ENCODE results near the gene DNASE1L3. TPM values are rescaled to one million over a fixed set of nuclear protein-coding genes. Genes with fewer than 3 reads are reported as not detected.

Gene DNASE1L3
- total and polyA plus RNA-seq, 2 experiments from 2014 or later, result not detected

GRCh38 chr3:58160399-58160798 is 50.4 kb downstream of the DNASE1L3 start (continued):
- TF ChIP-seq CTCF (conservative IDR thresholded peaks at IDR 0.05; ENCODE audit: low read depth in 2 of 2), result no peak
- TF ChIP-seq JUNB (IDR thresholded peaks at IDR 0.05; ENCODE audit: unreplicated experiment), result no peak
- TF ChIP-seq NANOG (IDR thresholded peaks at IDR 0.05; ENCODE audit: borderline replicate concordance), result no peak
- TF ChIP-seq POLR2AphosphoS5 (IDR thresholded peaks at IDR 0.05; ENCODE audit: low read depth), result no peak
- no peak for TF ChIP-seq CREB1 (CRISPR knock-in tag; IDR thresholded peaks at IDR 0.05; ENCODE audit: low read depth)
- no peak for TF ChIP-seq STAT1 (IDR thresholded peaks at IDR 0.05; ENCODE audit: unreplicated experiment)
- TF ChIP-seq ZNF114 (CRISPR knock-in tag; IDR thresholded peaks at IDR 0.05), result no peak

GRCh38 chr3:58158442-58159153 is 52.2 kb downstream of the DNASE1L3 start:
- Histone ChIP-seq H3K4me1 (ENCODE audit: insufficient read depth) (no peaks in the 10 kb centered on the region), H3K79me2 (replicated peaks; ENCODE audit: insufficient read depth) (no peaks in the 10 kb centered on the region), H3F3A (replicated peaks; ENCODE audit: low read depth) (no peaks in the 10 kb centered on the region), H4K20me1 (replicated peaks; ENCODE audit: insufficient read depth) (no peaks in the 10 kb centered on the region; the same call in 1 of the 2 replicates), H2AFZ (no peak overlapping the region), H3K4me2 (no peak overlapping the region), H3K27ac (ENCODE audit: low read depth) (no peak overlapping the region), H3K9me2 (ENCODE audit: insufficient read depth) (no peaks in the 10 kb centered on the region), H3K4me3 (no peak overlapping the region), H3K27me3 (ENCODE audit: insufficient read depth) (no peaks in the 10 kb centered on the region), H3K36me3 (ENCODE audit: insufficient read depth) (peaks cover 67% of the 10 kb centered on the region)
- DNase-seq (ENCODE audit: low spot score) (no peak), ATAC-seq (no peak)
- Mint-ChIP-seq H3K27me3 (ENCODE audit: insufficient read depth, low read depth, poor library complexity) (peaks cover 4% of the 10 kb centered on the region), H3K27ac (no peak overlapping the region), H3K9me3 (no peaks in the 10 kb centered on the region), H3K36me3 (ENCODE audit: low read depth) (peaks cover 42% of the 10 kb centered on the region), H3K4me3 (no peak overlapping the region), H3K4me1 (no peaks in the 10 kb centered on the region)
- TF ChIP-seq REST (IDR thresholded peaks at IDR 0.05; ENCODE audit: unreplicated experiment), result no peak
- TF ChIP-seq STAT1 (IDR thresholded peaks at IDR 0.05; ENCODE audit: unreplicated experiment), result no peak
- TF ChIP-seq POLR2AphosphoS5 (IDR thresholded peaks at IDR 0.05; ENCODE audit: low read depth), result no peak
- no peak for TF ChIP-seq EZH2phosphoT487 (IDR thresholded peaks at IDR 0.05; ENCODE audit: unreplicated experiment)
- no peak for TF ChIP-seq CTCF (conservative IDR thresholded peaks at IDR 0.05; ENCODE audit: low read depth in 2 of 2)
- no peak for TF ChIP-seq EZH2 (IDR thresholded peaks at IDR 0.05; ENCODE audit: low read depth, unreplicated experiment)
- TF ChIP-seq NANOG (IDR thresholded peaks at IDR 0.05; ENCODE audit: borderline replicate concordance), result no peak

Measured in GM23338 (cell line).